HG03066 (cell line): Measurements from ENCODE around the gene BCL2L14.
"Not testable (repeated sequence)": the region's sequence is repeated elsewhere in the genome, so short reads cannot be mapped to it uniquely, and the experiment has no call there.

Source experiments
- ATAC-seq: cut with Tn5 transposase; IDR thresholded peaks from one replicate; pipeline ENCODE4 v1.9.1; 2021; ENCODE audit warnings: low read depth; ENCODE audit not compliant: unreplicated experiment

Gene BCL2L14

GRCh38 chr12:12098691-12099015, 27.9 kb downstream of the BCL2L14 start:
- ATAC-seq: no peak

DNA sequence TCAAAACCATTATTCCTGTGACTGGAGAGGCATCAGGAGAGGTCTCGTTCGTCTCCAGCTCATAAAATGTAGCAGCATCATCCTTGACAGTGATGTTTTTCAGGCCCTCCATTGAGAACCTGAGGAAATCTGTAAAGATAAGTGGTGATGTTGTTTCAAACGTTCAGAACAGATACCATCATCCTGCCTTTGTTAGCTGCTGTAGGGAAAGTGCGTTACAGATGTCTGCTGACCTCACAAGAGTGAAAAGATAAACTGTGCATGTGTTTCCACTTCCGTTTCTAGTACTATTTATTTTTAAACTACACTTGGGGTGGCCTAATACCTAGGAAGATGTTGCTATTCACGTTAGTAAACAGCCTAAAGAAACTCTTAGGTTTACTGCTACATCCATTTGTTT, 28.4 kb downstream of the BCL2L14 start:
- no peak for ATAC-seq

DNA sequence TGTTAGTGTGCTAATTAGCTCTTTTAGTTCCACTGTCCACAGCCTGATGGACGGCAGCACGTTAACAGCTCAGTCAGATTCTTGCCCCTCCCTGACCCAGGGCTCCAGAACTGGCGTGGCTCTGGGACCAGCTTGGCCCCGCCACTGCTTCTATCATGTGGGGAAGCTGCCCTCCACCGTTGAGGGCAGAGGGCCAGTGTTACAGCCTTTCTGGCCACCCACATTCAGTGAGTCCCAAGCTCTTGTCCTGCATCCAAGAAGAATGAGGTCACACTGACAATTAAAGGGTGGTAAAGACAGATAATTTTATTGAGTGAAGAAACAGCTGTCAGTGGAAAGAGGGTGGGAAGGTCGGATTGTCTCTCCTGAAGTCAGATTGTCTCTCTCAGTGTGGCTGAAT, 36.9 kb downstream of the BCL2L14 start:
- ATAC-seq: no peak

- ATAC-seq: no peak
Observed at GRCh38 chr12:12108441-12109058, 37.8 kb downstream of the BCL2L14 start.

- not testable (repeated sequence) for ATAC-seq
Observed at GRCh38 chr12:12110923-12111555, 40.3 kb downstream of the BCL2L14 start.

DNA sequence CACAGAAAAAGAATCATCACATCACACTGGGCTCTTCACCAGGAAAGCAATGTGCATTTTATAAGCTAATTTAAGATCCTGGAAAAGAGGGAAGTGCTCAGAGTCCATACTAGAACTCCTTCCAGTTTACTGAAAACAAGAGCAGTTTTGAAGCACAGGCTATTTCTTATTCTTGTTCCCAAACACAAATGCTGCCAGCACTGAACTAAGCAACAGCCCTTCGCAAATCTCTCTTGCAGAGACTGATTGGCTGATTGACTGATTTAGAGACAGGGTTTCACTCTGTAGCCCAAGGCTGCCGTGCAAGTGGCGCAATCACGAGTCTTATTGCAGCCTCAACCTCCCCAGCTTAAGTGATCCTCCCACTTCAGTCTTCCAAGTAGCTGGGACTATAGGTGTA, 44.8 kb downstream of the BCL2L14 start:
- no peak for ATAC-seq

GRCh38 chr12:12116677-12117076, 45.9 kb downstream of the BCL2L14 start:
- no peak for ATAC-seq

DNA sequence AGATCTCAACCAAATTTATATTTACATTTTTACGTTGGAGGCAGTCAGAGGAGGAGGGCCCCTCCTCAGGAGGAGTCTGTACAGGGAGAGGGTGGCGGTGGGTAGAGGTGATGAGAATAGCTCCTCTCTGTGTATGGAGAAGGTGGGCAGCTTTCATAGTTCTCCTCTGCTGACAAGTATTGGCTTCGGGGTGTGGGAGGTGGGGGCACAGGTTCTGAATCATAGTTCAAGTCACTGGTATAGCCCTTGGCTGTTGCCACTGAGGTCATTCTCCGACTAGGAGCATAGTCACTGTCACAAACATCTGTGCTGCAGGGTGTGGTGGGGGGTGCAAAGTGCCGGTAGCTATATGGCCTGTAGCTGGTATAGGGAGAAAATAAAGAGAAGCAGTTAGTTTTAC, 50.3 kb downstream of the BCL2L14 start:
- ATAC-seq: no peak

DNA sequence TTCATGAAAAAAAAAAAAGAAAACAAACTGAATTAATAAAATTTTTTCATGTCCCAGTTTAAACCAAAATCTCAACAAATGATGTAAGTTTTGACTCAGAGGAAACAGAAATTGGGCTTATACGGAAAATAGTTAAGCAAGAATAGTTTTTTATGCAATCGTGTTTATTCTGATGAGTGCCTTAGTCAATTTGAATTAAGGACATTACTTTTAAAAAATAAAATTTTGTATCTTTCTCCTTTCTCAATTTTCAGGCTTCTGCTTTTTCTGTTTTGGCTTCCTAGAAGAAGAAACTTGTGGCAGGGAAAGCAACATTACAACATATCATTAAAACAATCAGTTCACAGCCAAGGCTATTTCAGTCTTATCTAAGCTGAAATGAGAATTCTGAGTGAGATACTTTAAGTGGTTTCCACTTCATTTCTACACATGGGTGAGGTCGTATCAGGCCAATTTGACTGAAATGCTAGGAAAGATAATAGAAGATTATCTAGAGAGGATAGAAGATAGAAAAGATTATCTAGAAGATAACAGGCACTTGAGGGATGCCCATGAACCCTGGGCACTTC, 52.4 kb downstream of the BCL2L14 start:
- ATAC-seq: no peak

DNA sequence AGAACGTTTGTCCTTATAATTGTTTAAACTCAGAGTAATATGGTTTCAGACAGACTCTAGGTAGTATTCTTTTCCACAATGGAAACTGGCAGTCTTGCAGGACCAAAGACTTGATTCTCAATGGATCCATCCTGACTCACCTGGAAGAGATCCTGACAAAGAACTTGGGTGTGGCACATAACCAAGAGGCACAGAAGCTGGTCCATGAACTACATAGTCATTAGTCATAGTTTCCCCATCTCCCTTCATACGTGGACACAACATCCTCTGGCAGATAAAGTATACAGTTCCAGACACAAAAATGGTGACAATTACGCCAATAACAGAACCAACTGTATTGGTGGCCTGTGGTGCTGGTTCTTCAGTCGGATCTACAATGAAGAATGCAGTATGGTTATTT, 55.8 kb downstream of the BCL2L14 start:
- no peak for ATAC-seq

DNA sequence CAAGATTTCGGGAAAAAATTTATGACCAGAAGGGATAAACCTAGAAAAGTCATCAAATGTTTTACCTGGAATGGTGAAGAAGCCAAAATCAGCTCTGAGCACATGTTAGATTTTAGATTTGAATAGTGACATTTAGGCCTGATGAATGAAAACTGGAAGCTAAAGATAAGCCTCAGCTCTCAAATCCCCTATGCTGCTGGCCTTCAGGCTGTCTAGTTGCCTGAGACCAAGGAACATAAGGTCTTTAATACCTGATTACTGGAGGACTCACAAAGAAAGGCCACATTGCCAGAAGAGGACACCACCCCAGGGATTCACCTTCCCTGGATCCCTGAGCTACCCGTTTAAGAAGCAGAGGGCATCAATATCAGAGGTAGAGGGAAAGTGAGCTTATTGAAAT, 56.6 kb downstream of the BCL2L14 start:
- no peak for ATAC-seq

DNA sequence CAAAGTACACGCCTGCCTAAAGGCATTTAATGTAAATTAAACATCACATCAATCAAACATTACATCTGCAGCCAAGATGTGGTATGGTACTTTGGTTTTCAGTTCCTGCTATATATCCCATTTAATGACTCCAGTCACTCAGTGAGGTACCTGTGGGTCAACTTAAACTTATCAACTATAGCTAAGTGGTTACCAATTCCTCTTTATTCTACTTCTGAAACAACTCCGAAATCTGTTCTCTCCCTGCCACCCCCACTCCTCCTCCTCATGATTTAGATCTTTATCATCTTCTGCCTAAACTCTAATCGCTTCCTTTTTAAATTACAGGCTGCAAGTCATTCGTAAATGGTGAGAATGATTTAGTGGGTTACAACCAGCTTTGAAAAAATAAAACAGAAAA, 57.9 kb downstream of the BCL2L14 start:
- no peak for ATAC-seq

DNA sequence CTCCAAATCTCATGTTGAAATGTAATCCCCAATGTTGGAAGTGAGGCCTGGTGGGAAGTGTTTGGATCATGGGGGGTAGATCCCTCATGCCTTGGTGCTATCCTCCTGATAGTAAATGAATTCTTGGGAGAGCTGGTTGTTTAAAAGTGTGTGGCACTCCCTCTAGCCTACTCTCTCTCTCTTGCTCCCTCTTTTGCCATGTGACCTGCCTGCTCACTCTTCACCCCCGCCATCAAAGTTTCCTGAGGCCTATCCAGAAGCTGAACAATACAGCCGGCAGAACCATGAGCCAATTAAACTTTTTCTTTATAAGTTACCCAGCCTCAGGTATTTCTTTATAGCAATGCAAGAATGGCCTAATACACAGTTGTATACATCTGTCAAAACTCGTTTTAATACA, 62.5 kb downstream of the BCL2L14 start:
- no peak for ATAC-seq

- no peak for ATAC-seq
Observed at GRCh38 chr12:12133785-12134184, 63.0 kb downstream of the BCL2L14 start.

DNA sequence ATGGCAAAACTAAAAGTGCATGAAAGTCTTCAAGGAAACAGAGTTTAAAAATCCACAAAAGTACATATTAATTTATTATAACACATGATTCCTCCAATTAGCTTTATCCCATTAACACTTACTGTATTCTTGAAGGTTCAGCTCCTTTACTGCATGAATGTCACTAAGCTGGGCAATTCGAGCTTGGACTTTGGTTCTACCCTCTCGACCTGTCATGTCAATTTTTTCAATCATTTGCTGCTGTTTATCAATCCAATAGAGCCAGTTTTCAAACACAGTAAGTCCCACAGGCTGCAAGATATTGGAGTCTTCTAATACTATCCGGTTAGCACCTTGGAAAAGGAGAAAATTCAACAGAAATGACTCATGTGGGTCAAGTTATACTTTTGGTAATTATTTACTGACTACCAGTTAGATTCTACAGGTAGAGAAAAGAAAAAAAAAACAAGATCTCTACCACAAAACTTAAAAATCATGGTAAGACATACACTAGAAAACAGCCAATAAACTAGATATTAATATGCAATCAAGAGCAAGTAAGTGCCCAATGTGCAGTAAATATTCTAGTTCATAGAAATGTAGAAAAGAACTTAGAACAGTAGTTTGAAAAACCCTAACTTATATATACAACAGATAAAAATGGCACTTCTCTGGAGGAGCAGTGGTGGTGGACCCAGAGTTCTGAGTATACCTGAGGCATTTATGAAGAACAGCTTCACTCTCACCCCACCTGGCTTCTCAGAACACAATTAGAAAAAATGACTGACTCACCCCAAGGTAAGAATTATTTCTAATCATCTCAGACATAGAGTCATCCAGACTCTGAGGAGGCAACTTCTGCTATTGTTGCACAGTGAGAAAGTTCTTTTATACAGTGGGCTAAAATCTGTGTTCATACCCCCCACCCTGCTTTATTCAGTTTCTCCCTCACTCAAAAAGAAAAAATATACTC, 67.7 kb downstream of the BCL2L14 start:
- ATAC-seq: no peak

GRCh38 chr12:12141000-12141399, 70.3 kb downstream of the BCL2L14 start:
- ATAC-seq: no peak

- ATAC-seq: not testable (repeated sequence)
Observed at GRCh38 chr12:12144531-12144930, 73.8 kb downstream of the BCL2L14 start.

- ATAC-seq: no peak
Observed at GRCh38 chr12:12147111-12147510, 76.4 kb downstream of the BCL2L14 start.
